HepG2 (cell line): ENCODE results near the gene SAA2. TPM values are rescaled to one million over a fixed set of nuclear protein-coding genes. Genes with fewer than 3 reads are reported as not detected.

ENCODE experiments used
- ATAC-seq: fragments of 200-7000 bp; cut with Tn5 transposase; 3 replicates; pipeline ENCODE4 v1.9.1; 2020; ENCODE audit warnings: mild to moderate bottlenecking, moderate library complexity
- BruUV-seq: library from RNA; stranded (reverse); fragments of 400-500 nt; replicated peaks from 2 replicates; lab custom pipeline; 2021; lab: Mats Ljungman, UMichigan
- CTCF ChIA-PET: fragments of 300-600 bp; formaldehyde crosslinking; extraction: SDS; loops from one replicate; lab custom pipeline; 2021; ENCODE audit warnings: low total read pairs, inconsistent platforms, low intra/inter-chr PET ratio; lab: Yijun Ruan, JAX
- POLR2A ChIA-PET: fragments of 350-600 bp; sonication (Branson Sonifier 250); formaldehyde crosslinking; loops from one replicate; lab custom pipeline; 2020; ENCODE audit warnings: antibody characterized with exemption, inconsistent platforms; lab: Yijun Ruan, JAX
- DNase-seq: peaks from one replicate; pipeline ENCODE4 v3.0.0-alpha.2; 2015; ENCODE audit warnings: low spot score
- FAIRE-seq: peaks from 3 replicates; lab custom pipeline; 2011; peaks lifted over from hg19 to GRCh38; lab: Jason Lieb, UNC
- H2AFZ ChIP-seq: one replicate; pipeline ENCODE4 v1.6.1; 2011; ENCODE audit warnings: low read length, inconsistent platforms
- H3K27ac ChIP-seq: fragments of 300-600 bp; 3 replicates; pipeline ENCODE4 v1.8.0; 2011; ENCODE audit warnings: mixed run types, mild to moderate bottlenecking, mixed read lengths, low read length, inconsistent platforms; ENCODE audit not compliant: insufficient read depth; ENCODE audit errors: extremely low read length
- H3K27me3 ChIP-seq, 2 experiments: fragments of 200-600 bp in 1 of 2; 2 replicates in 1 of 2; 3 replicates in 1 of 2; pipeline versions ENCODE4 v1.6.0 to v1.8.0; 2011; ENCODE audit warnings: low read length in 2 of 2, mild to moderate bottlenecking in 2 of 2, moderate library complexity in 2 of 2, inconsistent platforms in 1 of 2; ENCODE audit not compliant: insufficient read depth in 2 of 2, control insufficient read depth in 1 of 2
- H3K36me3 ChIP-seq, 2 experiments: fragments of 200-600 bp in 1 of 2; replicated peaks in 1 of 2; 2 replicates in 1 of 2; 3 replicates in 1 of 2; pipeline versions ENCODE4 v1.5.1 to v1.8.0; 2011; ENCODE audit warnings: low read length in 2 of 2, inconsistent platforms in 1 of 2; ENCODE audit not compliant: insufficient read depth in 2 of 2, control insufficient read depth in 1 of 2
- H3K4me1 ChIP-seq: 2 replicates; pipeline ENCODE4 v1.5.1; 2012; ENCODE audit warnings: low read length, inconsistent platforms; ENCODE audit not compliant: insufficient read depth
- H3K4me2 ChIP-seq: 2 replicates; pipeline ENCODE4 v1.6.0; 2011; ENCODE audit warnings: low read depth, low read length, inconsistent platforms
- H3K4me3 ChIP-seq, 3 experiments: fragments of 200-600 bp in 1 of 3; sonication (generic), shearing (Covaris generic) in 1 of 3; replicated peaks in 1 of 3; 2 replicates each; pipeline ENCODE4 v1.5.1; 2011 to 2016; ENCODE audit warnings: low read length in 3 of 3, inconsistent platforms in 2 of 3, low read depth in 2 of 3, mild to moderate bottlenecking in 2 of 3, control low read depth in 1 of 3, mixed read lengths in 1 of 3; ENCODE audit not compliant: insufficient read depth in 1 of 3
- H3K79me2 ChIP-seq: one replicate; pipeline ENCODE4 v1.6.1; 2011; ENCODE audit warnings: low read length, inconsistent platforms; ENCODE audit not compliant: insufficient read depth
- H3K9ac ChIP-seq: 2 replicates; pipeline ENCODE4 v1.6.0; 2011; ENCODE audit warnings: mild to moderate bottlenecking, low read depth, low read length, inconsistent platforms; ENCODE audit not compliant: insufficient read depth
- H3K9me3 ChIP-seq: 2 replicates; pipeline ENCODE4 v1.5.1; 2012; ENCODE audit warnings: mild to moderate bottlenecking, low read length
- H4K20me1 ChIP-seq: 2 replicates; pipeline ENCODE4 v1.6.0; 2011; ENCODE audit warnings: inconsistent platforms, mild to moderate bottlenecking, low read length, moderate library complexity; ENCODE audit not compliant: insufficient read depth
- HNRNPK ChIP-seq: fragments of 200-400 bp; formaldehyde crosslinking; IDR thresholded peaks from 2 replicates; pipeline ENCODE4 v1.6.1; 2018; ENCODE audit warnings: low read length, low read depth, moderate library complexity, mild to moderate bottlenecking; ENCODE audit not compliant: poor library complexity, severe bottlenecking
- NFE2L1 ChIP-seq: sonication (generic); formaldehyde crosslinking; IDR thresholded peaks from 2 replicates; pipeline ENCODE4 v1.4.0; 2020; ENCODE audit warnings: missing genetic modification reagents, mild to moderate bottlenecking, borderline replicate concordance
- NR1H2 ChIP-seq: sonication (generic); formaldehyde crosslinking; IDR thresholded peaks from 2 replicates; pipeline ENCODE4 v1.8.1; 2022; ENCODE audit warnings: low read depth, missing genetic modification reagents, borderline replicate concordance
- PCBP1 ChIP-seq: fragments of 200-400 bp; formaldehyde crosslinking; IDR thresholded peaks from 2 replicates; pipeline ENCODE4 v1.6.1; 2017; ENCODE audit warnings: mild to moderate bottlenecking, low read depth, low read length, borderline replicate concordance
- RERE ChIP-seq: IDR thresholded peaks from 2 replicates; pipeline ENCODE4 v1.6.1; 2016; ENCODE audit warnings: low read depth, missing genetic modification reagents, missing compliant biosample characterization
- WGBS: methylation state at CpG from one replicate; pipeline ENCODE4 v1.1.6; 2017; ENCODE audit warnings: low lambda C conversion rate; 5-methylcytosine and 5-hydroxymethylcytosine counted together
- in situ Hi-C: cut with HindIII; loops from 2 replicates; pipeline ENCODE4 v1.10.0; 2017; ENCODE audit warnings: low pct_unique_long_range_greater_than_20kb; ENCODE audit not compliant: extremely low pct_ligation_motif_present
- intact Hi-C: fragments of 100-400 bp; cut with micrococcal nuclease; formaldehyde crosslinking; loops from one replicate; pipeline ENCODE4 v1.10.0; 2022; ENCODE audit not compliant: unreplicated experiment
- polyA plus RNA-seq, 8 experiments: library from polyadenylated mRNA; depleted of rRNA in 3 of 8; stranded (reverse) in 7 of 8; unstranded in 1 of 8; fragments of >200 nt; fragmentation: Illumina TruSeq in 4 of 8; extraction: Trizol in 4 of 8; gene quantifications; 2 replicates each; pipeline versions ENCODE4 v1.2.1 to v1.2.3, GENCODE V29; 2011 to 2016; ENCODE audit warnings: low read depth in 4 of 8, missing spikeins in 1 of 8, mixed read lengths in 1 of 8; ENCODE audit not compliant: insufficient read depth in 1 of 8
- total RNA-seq, 5 experiments: library from RNA; depleted of rRNA; stranded (reverse); fragments of >200 nt; fragmentation: Illumina TruSeq; extraction: Trizol; gene quantifications; 2 replicates each; pipeline ENCODE4 v1.2.3, GENCODE V29; 2016; ENCODE audit warnings: low read depth in 1 of 5
- TF ChIP-seq, protein P1 (sequence below): sonication (generic); formaldehyde crosslinking; IDR thresholded peaks from 2 replicates; pipeline ENCODE4 v1.4.0; 2020; ENCODE audit warnings: mild to moderate bottlenecking, missing genetic modification reagents

Gene SAA2
- total and polyA plus RNA-seq, 2 of the 13 experiments (the other 11 are each of a cell fraction or from before 2014, with no cell fraction given): 0.27 TPM; not detected in 1

- in situ Hi-C loops: no loop called here
- no peak overlapping the region for H3K4me2 ChIP-seq
- H3K27ac ChIP-seq: no peak overlapping the region
- H3K79me2 ChIP-seq: no peaks in the 10 kb centered on the region
- DNase-seq (no peak), FAIRE-seq (no peak), ATAC-seq (no peak)
- no TSS peak for BruUV-seq
- intact Hi-C loops: no loop called here
- peaks cover 53% of the 10 kb centered on the region for H3K4me1 ChIP-seq
- CTCF ChIA-PET: no interaction called here
- POLR2A ChIA-PET: no interaction called here
- H2AFZ ChIP-seq: no peak overlapping the region
- no peaks in the 10 kb centered on the region for H3K9me3 ChIP-seq
- H3K27me3 ChIP-seq: no peaks in the 10 kb centered on the region
- H4K20me1 ChIP-seq: no peaks in the 10 kb centered on the region
- no peak overlapping the region for H3K4me3 ChIP-seq
- TF ChIP-seq PCBP1 (0 out of 2 replicates have a peak, but pooled peaks have one; percentile 60), NR1H2 (CRISPR knock-in tag) (no peak), NFE2L1 (CRISPR knock-in tag) (no peak), RERE (CRISPR knock-in tag) (no peak), HNRNPK (peak; percentile 91)
- TF ChIP-seq, protein P1, sequence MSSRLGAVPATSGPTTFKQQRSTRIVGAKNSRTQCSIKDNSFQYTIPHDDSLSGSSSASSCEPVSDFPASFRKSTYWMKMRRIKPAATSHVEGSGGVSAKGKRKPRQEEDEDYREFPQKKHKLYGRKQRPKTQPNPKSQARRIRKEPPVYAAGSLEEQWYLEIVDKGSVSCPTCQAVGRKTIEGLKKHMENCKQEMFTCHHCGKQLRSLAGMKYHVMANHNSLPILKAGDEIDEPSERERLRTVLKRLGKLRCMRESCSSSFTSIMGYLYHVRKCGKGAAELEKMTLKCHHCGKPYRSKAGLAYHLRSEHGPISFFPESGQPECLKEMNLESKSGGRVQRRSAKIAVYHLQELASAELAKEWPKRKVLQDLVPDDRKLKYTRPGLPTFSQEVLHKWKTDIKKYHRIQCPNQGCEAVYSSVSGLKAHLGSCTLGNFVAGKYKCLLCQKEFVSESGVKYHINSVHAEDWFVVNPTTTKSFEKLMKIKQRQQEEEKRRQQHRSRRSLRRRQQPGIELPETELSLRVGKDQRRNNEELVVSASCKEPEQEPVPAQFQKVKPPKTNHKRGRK (CRISPR knock-in tag): 0 out of 2 replicates have a peak, but pooled peaks have one; percentile 42
- 58% methylated on average over 1 of the region's 1 CpG for WGBS
- no peaks in the 10 kb centered on the region for H3K36me3 ChIP-seq
- no peak overlapping the region for H3K9ac ChIP-seq
Observed at GRCh38 chr11:18264677-18265555, 16.4 kb upstream of the SAA2 start.
